Mucosa of gallbladder (tissue), 1 donor: Measurements from ENCODE around the gene CABP4. TPM values are rescaled to one million over a fixed set of nuclear protein-coding genes. Genes with fewer than 3 reads are reported as not detected.
A peak's percentile ranks its signal among the peaks of the same experiment; 100 is the strongest.
"Not testable (repeated sequence)": the region's sequence is repeated elsewhere in the genome, so short reads cannot be mapped to it uniquely, and the experiment has no call there.

Source experiments
- DNase-seq: peaks from one replicate; pipeline ENCODE4 v3.0.0-alpha.2; 2020; ENCODE audit warnings: low spot score
- total RNA-seq: library from RNA; stranded (reverse); gene quantifications from one replicate; pipeline ENCODE4 v1.2.1, GENCODE V29; 2021
- donor health status: DM: no; HTN: no; CAD: no.

Gene CABP4
- total RNA-seq, 1 donor from 2014 or later = 3.8 TPM

DNA sequence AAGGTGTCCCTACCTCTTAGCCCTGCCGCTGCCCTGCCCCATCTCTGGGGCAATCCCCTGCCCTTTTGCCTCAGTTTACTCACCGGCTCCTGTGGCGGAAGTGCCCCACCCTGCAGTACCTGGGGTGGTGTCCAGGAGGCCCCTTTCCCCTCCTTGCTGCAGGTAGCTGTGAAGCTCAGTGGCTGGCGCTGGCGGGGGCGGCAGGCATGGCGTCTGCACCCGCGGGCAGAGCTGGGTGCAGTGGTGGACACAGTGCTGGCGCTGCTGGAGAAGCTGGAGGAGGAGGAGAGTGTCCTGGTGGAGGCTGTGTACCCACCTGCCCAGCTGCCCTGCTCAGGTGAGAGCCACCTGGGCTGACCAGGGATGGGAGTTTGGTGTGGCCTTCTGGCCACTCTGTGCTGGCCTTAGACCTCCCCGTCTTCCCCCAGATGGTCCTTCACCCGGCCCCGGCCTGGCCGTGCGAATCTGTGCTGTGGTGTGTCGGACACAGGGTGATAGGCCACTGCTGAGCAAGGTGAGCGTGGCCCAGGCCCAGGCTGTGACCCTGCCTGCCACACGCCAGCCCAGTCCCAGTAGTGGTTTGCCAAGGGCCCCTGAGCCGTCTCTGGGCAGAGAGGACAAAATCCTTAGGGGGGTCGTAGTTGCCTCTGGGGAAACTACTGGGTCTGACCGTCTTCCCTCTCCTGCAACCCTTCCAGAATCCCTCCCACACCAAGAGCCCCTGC, 35.7 kb upstream of the CABP4 start:
- no peak for DNase-seq

DNA sequence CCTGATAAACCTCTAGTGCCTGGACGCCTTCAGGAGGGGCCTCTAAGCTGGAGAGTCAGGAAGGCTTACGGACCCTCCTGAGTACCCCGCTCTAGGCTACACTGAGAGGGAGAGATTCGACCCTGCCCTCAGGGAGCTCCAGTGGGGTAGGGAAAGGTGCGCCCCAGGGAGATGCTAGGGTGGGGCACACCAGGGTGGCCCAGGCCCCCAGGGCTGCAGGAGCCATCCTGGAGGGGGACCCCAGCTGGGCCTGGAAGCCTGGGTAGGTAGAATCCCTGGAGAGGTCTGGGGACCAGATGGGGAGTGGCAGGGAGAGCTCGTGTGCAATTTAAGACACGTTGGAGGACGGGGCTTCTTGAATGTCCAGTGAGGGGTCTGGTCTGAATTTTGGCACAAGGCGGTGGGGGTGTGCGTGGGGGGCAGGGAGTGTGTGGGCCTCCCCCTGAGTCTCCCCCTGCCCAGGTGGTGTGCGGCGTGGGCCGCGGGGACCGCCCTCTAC, 35.0 kb upstream of the CABP4 start:
- no peak for DNase-seq

DNA sequence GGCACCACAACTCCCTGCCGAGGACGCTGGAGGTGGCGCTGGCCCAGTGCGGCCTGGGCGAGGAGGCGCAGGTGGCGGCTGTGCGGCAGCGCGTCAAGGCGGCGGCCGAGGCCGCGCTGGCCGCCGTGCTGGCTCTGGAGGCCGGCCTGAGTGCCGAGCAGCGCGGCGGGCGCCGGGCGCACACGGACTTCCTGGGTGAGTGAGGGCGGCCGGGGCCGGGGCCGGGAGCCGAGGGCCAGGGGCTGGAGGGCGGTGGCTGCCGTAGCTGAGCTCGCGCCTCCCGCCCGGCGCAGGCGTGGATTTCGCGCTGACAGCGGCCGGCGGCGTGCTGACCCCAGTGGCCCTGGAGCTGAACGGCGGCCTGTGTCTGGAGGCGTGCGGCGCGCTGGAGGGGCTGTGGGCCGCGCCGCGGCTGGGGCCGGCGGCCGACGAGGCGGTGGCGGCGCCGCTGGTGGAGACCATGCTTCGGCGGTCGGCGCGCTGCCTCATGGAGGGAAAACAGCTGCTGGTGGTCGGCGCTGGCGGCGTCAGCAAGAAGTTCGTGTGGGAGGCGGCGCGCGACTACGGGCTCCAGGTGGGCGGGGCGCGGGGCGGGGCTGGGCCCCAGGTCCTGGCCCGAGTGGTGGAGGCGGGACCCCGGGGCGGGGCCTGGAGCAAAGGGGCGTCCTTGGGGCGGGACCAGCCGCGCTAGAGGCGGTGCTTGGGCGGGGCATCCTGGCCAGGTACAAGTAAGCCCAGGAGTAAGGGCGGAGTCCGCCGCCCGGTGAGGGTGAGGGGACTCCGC, 34.3 kb upstream of the CABP4 start:
- DNase-seq = peak; percentile 97

DNA sequence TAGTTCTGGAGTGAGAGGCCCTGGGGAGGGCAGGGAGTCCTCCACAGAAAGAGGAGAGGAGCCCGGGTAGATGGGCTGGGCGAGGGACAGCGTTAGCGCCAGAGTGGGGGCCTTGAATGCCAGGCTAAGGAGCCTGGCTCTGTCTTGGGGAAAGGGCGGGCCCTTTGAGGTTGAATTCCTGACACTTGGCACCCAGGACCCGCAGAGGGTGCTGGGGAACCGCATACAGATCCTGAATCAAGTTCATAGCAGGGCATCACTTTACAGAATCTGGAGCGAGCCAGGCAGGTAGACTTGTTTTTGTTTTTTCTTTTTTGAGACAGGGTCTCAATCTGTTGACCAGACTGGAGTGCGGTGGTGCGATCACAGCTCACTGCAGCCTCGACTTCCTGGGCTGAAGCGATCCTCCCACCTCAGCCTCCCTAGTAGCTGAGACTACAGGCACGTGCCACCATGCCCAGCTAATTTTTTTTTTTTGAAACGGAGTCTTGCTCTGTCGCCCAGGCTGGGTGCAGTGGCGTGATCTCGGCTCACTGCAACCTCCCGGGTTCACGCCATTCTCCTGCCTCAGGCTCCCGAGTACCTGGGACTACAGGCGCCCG, 33.6 kb upstream of the CABP4 start:
- no peak for DNase-seq

DNA sequence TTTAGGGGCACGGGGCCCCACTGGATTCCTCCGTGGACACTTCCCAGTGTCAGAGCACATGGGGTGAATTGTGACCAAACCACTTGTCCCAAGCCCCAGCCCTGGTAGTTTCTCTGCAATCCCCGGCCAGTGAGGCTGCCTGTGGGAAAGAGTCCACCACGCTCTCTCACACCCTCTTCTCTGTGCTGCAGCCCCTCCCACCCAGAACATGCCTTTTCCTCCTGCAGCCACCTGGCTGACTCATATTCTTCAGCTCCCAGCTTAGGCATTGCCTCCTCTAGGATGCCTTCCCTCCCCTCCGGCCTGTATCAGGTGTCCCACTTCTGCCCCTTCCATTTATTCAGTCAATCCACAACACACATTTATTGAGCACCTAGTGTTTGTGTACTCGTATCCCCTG, 32.3 kb upstream of the CABP4 start:
- no peak for DNase-seq

DNA sequence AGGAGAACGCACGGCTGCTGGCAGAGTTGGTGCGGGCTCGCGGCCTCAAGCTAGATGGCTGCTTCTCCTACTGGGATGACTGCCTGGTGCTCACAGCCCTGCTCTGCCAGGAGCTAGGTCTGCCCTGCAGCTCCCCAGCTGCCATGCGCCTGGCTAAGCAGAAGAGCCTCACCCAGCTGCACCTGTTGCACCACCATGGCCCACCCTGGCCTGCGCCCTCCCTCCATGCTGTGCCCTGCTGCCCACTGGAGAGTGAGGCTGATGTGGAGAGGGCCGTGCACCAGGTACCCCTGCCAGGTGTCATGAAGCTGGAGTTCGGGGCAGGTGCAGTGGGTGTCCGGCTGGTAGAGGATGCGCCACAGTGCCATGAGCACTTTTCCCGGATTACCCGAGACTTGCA, 31.7 kb upstream of the CABP4 start:
- no peak for DNase-seq

DNA sequence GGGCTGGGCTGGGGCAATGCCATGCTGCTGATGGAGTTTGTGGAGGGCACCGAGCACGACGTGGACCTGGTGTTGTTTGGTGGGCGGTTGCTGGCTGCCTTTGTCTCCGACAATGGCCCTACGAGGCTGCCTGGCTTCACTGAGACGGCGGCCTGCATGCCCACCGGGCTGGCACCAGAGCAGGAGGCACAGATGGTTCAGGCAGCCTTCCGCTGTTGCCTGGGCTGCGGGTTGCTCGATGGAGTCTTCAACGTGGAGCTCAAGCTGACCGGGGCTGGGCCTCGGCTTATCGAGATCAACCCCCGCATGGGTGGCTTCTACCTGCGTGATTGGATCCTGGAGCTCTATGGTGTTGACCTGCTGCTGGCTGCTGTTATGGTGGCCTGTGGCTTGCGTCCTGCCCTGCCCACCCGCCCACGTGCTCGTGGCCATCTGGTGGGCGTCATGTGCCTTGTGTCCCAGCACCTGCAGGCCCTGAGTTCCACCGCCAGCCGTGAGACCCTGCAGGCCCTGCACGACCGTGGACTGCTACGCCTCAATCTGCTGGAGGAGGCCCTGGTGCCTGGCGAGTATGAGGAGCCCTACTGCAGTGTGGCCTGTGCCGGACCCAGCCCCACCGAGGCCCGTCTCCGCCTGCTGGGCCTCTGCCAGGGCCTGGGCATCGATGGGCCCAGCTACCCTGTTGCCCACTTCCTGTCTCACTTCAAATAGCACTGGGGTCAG, 31.1 kb upstream of the CABP4 start:
- DNase-seq = no peak

DNA sequence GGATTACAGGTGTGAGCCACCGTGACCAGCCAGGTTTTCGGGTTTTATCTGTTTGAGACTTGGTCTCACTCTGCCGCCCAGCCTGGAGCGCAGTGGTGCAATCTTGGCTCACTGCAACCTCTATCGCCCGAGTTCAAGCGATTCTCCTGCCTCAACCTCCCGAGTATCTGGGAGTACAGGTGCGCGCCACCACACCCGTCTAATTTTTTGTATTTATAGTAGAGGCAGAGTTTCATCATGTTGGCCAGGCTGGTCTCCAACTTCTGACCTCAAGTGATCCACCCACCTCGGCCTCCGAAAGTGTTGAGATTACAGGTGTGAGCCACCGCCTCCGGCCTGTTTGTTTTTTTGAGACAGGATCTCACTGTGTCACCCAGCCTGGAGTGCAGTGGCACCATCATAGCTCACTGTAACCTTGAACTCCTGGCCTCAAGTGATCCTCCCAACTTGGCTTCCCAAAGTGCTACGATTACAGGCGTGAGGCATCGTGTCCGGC, 27.7 kb upstream of the CABP4 start:
- not testable (repeated sequence) for DNase-seq

DNA sequence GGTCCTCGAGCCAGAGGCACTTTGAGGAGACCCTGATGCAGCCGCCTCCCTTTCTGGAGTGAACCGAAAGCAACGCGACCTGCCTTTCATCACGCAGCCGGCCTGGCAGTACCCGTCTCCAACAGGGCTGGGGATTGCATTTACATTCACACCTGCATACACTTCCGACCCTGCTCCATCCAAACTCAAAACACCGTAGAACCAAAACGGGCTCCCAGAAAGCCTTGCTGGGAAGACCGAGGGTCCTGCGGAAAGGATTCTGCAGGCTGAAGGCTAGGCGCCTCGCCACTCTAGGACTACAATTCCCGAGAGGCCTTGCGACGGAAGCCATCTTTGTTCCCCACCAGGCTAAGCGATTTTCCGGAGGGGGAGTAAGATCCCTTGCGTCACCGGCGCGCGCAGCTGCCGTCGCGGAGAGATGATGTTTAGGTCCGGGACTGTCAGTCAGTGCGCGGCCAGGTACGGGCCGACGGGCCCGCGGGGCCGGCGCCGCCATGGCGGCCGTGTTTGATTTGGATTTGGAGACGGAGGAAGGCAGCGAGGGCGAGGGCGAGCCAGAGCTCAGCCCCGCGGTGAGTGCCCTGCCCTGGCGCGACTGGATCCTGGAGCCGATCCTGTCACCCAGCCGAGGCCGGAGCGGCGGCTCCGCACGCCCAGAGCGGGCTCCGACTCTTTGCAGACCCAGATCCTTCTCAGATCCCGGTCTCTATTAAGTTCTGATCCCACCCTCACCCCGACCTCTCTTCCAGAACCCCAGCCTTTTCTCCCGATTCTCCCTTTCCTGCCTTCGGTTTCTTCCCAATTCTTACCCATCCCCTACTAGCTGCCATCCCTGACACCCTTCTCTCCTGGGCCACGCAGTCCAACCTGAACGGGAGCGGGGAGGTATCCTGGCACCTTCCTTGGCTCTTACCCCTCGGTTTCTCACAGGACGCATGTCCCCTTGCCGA, 26.8 kb upstream of the CABP4 start, which contains the start of gene RPS6KB2:
TSS of gene RPS6KB2 (plus strand) at position 443 of the 950 bp plus-strand sequence. CDS start at position 495, 52 bp downstream.
- peak; percentile 99 for DNase-seq

DNA sequence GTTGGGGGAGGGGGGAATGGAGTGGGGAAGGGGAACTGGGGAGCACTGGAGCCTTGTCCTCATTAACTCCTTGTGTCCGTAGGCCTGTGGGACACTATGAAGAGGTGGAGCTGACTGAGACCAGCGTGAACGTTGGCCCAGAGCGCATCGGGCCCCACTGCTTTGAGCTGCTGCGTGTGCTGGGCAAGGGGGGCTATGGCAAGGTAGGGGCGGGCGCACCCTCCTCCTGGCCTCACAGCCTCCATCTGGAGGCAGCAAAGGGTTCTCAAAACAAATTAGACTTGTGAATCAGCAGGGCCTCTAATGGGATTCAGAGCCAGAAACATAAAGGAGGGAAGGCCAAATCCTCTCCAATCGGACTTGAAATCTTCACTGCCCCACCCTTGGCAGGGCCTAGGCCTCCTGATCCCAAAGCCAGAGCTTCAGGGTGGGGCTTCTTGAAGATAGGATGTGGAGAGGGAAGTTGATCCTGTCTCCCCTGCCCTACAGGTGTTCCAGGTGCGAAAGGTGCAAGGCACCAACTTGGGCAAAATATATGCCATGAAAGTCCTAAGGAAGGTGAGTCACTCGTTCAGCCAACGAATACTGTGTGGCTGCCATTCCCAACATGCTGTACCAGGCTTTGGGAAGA, 26.0 kb upstream of the CABP4 start:
- no peak for DNase-seq

DNA sequence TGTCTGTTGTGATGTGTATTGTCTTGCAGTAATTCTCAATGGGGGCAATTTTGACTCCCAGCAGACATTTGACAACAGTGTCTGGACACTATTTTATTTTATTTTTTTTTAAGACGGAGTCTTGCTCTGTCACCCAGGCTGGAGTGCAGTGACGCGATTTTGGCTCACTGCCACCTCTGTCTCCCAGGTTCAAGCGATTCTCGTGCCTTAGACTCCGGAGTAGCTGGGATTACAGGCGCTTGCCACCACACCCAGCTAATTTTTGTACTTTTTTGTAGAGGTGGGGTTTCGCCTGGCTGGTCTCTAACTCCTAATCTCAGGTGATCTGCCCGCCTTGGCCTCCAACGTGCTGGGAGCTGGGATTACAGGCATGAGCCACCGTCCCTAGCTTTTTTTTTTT, 25.4 kb upstream of the CABP4 start:
- no peak for DNase-seq

DNA sequence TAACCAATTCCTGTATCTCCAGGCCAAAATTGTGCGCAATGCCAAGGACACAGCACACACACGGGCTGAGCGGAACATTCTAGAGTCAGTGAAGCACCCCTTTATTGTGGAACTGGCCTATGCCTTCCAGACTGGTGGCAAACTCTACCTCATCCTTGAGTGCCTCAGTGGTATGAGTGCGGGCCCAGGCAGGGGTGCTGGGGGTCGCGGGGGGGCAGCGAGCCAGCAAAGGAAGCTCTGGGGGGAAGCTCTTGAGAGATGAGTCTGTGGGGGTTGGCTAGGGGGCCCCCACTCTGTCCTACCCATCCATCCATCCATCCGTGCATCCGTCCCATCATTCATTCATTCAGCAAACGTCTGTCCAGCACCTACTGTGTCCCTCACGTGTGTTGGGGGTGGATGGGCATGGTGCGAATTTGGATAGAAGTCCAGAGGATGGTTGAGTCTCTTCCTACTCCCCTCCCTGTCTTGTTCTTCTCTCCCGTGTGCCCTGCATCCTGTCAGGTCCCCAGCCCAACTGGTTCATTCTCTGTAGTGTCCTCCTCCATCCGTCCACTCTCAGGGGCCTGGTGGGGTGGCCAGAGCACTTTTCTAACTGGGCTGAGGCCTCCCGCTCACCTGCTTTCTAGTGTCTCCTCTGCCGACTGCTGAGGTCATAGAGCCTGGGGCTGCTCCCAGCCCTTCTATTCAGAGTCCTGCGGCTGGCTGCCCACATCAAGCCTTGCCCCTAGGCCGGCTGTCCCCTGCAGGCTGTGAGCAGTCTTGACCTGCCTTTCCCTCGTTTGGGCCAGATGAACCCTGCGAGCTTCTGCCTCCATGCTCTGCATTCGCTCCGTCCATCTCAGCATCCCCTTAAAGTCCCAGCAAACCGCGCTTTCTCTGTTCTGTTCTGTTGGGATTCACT, 23.6 kb upstream of the CABP4 start:
- DNase-seq = no peak

DNA sequence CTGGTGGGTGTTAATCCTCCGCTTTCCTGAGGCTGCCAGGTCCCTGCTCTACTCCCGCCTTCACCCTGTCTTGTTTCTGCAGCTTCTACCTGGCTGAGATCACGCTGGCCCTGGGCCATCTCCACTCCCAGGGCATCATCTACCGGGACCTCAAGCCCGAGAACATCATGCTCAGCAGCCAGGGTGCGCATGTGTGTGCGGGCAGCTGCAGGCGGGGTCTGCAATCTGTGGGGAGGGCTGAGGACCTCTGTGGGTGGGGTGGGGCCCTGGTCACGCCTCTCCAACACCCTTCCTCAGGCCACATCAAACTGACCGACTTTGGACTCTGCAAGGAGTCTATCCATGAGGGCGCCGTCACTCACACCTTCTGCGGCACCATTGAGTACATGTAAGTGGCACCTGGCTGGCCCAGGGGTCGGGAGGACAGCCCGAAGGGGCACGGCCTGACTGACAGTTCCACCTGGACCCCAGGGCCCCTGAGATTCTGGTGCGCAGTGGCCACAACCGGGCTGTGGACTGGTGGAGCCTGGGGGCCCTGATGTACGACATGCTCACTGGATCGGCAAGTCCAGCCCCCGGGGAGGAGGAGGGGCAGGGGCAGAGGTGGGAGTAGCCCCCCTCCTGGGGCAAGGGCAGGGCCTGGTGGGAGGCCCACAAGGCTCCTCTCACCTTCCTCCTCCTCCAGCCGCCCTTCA, 22.4 kb upstream of the CABP4 start:
- DNase-seq = no peak

DNA sequence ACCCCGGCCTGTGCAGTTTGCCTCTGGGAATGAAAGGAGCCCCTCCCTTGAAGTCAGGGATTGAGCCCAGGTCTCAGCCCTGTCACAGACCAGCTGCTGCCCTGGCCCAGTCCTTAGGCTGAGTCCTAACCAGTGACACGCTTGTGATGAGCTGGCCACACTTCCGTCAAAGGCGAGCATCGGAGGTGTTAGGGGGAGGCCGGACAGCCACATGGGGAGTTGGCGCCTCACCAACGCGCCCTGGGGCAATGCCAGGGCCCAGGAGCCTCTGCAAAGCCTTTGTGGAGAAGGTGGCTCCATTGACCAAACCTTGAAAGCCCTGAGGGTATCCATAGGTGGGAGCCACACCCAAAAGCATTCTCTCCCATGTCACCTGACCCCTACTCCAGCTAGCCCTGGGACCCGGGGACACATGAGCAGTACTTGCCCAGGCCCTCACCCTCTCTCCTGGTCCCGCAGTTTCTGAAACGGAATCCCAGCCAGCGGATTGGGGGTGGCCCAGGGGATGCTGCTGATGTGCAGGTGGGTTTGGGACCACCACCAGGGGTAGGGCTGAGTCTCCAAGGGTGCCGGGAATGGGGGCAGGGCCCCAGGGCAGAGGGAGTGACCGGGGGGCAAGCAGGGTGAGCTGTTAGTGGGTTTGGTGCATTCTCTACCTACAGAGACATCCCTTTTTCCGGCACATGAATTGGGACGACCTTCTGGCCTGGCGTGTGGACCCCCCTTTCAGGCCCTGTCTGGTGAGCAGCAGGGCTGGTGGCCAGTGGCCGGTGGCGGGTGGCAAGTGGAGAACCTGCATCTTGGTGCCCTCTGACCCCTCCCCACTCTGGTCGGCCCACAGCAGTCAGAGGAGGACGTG, 21.4 kb upstream of the CABP4 start:
- no peak for DNase-seq

DNA sequence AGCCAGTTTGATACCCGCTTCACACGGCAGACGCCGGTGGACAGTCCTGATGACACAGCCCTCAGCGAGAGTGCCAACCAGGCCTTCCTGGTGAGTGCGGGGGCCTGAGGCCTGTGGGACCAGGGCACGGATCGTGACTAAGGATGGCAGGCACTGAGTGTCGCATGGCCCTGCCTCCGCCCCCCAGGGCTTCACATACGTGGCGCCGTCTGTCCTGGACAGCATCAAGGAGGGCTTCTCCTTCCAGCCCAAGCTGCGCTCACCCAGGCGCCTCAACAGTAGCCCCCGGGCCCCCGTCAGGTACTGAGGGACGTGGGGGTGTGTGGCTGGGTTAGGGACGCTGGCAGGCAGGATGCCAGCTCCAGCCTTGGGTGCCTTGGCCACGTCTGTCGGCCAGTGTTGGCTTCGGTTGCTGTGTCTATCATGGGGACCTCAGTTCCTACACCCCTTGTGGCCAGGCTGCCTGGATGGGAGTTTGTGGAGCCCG, 20.7 kb upstream of the CABP4 start:
- DNase-seq = no peak

DNA sequence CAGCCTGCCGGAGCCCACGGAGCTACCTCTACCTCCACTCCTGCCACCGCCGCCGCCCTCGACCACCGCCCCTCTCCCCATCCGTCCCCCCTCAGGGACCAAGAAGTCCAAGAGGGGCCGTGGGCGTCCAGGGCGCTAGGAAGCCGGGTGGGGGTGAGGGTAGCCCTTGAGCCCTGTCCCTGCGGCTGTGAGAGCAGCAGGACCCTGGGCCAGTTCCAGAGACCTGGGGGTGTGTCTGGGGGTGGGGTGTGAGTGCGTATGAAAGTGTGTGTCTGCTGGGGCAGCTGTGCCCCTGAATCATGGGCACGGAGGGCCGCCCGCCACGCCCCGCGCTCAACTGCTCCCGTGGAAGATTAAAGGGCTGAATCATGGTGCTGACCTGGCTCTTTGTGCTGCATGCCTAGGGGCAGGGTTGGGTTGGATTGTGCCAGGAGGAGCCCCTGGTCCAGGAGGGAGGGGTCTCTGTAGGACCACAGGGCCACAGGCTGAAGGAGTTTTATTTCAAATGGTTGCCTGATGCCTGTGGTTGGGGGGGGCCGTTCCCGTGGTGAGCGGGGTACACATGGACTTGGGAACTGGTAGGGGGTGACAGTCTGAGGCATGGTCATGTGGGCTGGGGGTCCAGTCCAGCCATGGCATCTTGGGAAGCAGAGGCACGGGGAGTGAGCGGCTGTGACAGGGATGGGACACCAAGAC, 20.0 kb upstream of the CABP4 start:
- no peak for DNase-seq
